SH-SY5Y (cell line): ENCODE measurements around the gene PIK3IP1.

Source experiments
- GATA2 ChIP-seq: IDR thresholded peaks from 2 replicates; pipeline ENCODE4 v1.6.1; 2011; ENCODE audit warnings: mild to moderate bottlenecking, low read depth, low read length
- GATA3 ChIP-seq: IDR thresholded peaks from 2 replicates; pipeline ENCODE4 v1.6.1; 2011; ENCODE audit warnings: low read depth, mild to moderate bottlenecking, low read length, moderate library complexity

- TF ChIP-seq GATA2: no peak
- no peak for TF ChIP-seq GATA3
Observed at GRCh38 chr22:31308181-31308580, 15.9 kb upstream of the PIK3IP1 start.
